ENCODE measurements around the gene GCK.

GCK gene

DNA sequence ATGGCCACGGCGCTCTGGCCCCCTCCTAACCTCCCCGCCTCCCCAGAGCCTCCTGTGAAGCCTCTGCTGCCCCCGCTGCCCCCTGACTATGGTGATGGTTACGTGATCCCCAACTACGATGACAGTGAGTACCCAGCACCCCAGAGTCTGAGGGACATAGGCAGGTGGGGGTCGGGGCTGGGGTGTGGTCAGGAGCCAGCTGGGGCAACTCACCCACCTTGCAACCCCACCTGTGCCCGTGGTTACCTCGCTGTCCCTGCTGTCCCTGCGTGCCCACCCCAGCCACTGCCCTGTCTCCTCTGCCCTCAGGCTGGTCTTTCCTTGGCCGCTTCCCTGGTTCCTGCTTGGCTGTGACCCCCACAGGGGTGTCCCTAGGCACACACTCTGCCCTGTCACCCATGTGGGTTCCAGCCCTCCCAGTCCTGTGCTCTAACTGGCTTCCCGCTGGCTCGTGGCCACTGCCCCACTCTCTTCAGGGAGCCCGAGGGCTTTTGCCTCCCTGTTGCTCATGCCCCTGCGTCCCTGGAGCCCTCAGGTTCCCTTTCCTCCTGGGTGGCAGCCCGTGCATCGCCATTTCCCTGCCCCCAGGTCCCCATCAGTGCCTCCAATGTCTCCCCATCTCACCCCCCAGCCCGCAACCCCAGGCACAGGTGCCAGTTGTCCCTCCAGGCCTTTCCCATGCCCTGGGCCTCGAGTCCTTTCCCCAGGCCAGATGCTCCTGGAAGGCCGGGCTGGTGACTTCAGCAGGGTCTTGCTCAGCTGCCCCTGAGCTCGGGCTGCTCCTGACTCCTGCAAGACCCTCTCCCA is 81.1 kb downstream of the GCK start:
- no peak for DNase-seq (ENCODE audit: low read depth)
- in situ Hi-C loops (cut with HindIII; ENCODE audit: low sequenced_read_pairs): no loop called here
- H3K4me3 ChIP-seq (ENCODE audit: low read depth, low read length): no peak overlapping the region
- TF ChIP-seq, protein P1, sequence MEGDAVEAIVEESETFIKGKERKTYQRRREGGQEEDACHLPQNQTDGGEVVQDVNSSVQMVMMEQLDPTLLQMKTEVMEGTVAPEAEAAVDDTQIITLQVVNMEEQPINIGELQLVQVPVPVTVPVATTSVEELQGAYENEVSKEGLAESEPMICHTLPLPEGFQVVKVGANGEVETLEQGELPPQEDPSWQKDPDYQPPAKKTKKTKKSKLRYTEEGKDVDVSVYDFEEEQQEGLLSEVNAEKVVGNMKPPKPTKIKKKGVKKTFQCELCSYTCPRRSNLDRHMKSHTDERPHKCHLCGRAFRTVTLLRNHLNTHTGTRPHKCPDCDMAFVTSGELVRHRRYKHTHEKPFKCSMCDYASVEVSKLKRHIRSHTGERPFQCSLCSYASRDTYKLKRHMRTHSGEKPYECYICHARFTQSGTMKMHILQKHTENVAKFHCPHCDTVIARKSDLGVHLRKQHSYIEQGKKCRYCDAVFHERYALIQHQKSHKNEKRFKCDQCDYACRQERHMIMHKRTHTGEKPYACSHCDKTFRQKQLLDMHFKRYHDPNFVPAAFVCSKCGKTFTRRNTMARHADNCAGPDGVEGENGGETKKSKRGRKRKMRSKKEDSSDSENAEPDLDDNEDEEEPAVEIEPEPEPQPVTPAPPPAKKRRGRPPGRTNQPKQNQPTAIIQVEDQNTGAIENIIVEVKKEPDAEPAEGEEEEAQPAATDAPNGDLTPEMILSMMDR (IDR thresholded peaks at IDR 0.05; ENCODE audit: low read depth, low read length, missing control alignments): no peak

DNA sequence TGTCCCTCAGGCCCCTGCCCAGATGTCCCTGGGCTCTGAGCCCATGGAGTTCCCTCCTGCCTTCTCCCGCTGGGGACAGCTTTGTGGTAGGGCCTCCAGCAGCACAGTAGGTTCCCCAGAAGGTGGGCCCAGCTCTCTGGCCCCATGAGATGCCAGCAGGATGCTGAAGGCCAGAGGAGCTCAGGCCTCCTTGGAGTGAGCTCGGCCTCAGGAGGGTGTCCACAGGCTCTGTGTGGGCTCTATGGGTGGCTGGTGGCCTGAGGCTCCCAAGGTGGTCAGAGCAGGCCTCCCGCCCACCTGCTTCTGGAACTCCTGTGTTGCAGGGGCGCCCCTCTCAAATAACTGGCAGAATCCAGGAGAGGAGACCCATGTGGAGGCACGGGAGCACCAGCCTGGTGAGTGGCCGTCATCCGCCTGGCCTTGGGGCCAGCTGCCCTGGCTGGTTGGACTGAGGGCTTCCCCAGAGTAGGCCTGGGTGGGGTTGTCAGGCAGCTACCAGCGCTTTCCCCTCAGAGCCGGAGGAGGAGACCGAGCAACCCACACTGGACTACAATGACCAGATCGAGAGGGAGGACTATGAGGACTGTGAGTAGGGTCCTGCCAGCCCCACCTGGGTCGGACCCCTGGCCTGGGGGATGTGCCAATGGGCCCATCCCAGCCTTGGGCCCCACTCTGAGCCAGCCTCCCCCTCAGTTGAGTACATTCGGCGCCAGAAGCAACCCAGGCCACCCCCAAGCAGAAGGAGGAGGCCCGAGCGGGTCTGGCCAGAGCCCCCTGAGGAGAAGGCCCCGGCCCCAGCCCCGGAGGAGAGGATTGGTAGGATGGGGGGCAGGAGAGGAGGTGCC is 81.9 kb downstream of the GCK start:
- TF ChIP-seq, protein P1 (IDR thresholded peaks at IDR 0.05; ENCODE audit: low read depth, low read length, missing control alignments): no peak
- no peak for DNase-seq (ENCODE audit: low read depth)
- in situ Hi-C loops (cut with HindIII; ENCODE audit: low sequenced_read_pairs): no loop called here
- H3K4me3 ChIP-seq (ENCODE audit: low read depth, low read length): no peak overlapping the region

DNA sequence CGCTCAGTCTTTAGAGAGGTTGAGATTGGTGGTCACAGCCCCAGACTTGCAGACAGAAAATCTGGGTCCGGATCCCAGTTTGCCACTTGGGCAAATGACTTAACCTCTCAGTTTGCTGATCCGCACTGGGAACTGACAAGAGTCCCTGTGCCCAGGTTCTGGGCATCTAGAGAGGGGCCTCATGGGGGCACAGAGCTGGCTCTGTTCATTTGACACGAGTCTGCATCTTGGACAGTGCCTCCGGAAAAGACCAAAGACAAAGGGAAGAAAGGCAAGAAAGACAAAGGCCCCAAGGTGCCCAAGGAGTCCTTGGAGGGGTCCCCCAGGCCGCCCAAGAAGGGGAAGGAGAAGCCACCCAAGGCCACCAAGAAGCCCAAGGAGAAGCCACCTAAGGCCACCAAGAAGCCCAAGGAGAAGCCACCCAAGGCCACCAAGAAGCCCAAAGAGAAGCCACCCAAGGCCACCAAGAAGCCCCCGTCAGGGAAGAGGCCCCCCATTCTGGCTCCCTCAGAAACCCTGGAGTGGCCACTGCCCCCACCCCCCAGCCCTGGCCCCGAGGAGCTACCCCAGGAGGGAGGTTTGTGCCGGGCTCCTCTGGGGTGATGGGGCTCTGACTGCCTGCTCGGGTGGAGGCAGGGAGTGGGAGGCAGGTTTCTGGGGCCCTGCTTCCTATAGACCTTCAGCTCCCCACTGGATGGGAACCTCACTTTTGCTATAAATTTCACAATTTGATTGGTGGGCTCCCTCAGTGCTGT is 82.8 kb downstream of the GCK start:
- TF ChIP-seq, protein P1 (IDR thresholded peaks at IDR 0.05; ENCODE audit: low read depth, low read length, missing control alignments): no peak
- DNase-seq (ENCODE audit: low read depth): no peak
- peak overlapping the region; percentile 60 for H3K4me3 ChIP-seq (ENCODE audit: low read depth, low read length)
- in situ Hi-C loops (cut with HindIII; ENCODE audit: low sequenced_read_pairs): no loop called here

DNA sequence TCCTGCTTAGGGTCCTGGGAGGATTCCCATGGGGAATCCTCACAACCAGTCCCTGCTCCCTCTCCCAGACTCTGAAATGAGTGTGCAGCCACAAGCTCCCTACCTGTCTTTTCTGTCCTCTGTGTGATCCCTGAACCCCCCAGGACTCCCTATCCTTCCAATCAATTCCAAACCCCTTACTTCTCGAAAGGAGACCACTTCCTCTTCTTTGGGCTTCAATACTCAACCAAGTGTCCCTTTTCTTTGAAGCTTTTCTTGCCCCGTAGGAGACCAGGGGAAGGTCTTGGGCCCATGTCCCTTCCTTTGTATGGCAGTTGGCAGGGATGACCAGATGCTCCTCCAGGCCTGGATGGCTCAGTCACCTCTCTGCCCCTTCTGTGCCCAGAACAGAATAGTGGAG is 83.4 kb downstream of the GCK start:
- in situ Hi-C loops (cut with HindIII; ENCODE audit: low sequenced_read_pairs): no loop called here
- H3K4me3 ChIP-seq (ENCODE audit: low read depth, low read length): peak overlapping the region; percentile 60
- TF ChIP-seq, protein P1 (IDR thresholded peaks at IDR 0.05; ENCODE audit: low read depth, low read length, missing control alignments): no peak
- no peak for DNase-seq (ENCODE audit: low read depth)

DNA sequence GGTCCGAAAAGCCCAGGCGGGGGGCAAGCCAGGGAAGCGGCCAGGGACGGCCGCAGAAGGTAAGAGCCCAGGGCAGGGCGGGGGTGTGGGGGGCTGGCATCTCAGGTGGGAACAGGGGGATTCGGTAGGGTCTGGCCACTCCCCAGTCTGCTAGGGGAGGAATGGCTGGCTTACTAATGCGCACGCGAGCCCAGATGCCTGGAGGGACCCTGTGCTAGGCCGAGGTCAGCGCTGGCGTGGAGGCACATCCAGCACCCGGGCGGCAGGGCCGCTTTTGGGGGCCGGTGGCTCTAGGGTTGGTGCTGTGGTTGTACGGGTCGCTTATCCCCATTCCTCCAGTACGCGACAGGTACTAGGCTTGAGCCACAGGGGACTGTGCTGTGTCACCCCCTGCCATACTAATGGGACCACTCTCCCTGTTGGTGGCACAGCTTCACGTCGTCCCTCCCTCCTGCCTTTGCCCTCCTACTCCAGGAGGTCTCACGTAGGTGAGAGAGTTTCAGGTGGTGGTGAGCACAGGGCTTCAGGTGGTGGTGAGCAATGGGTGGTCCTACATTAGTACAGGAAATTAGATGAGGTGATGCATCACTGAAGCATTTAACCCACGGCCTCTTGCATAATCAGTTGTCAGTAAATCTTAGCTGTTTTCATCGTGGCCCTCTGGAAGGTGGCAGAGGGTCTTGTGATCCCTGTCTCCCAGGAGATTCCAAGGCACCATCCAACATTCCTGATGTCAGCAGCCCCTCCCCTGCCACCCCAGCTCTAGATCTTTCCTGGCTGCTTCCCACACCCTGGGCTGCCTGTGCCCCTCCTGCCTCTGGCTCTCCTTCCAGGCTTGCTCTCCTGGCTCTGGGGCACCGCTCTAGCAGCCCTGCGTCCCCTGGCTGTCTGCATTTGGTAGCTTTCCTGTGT is 84.1 kb downstream of the GCK start:
- peak overlapping the region; percentile 60 for H3K4me3 ChIP-seq (ENCODE audit: low read depth, low read length)
- in situ Hi-C loops (cut with HindIII; ENCODE audit: low sequenced_read_pairs): no loop called here
- TF ChIP-seq, protein P1 (IDR thresholded peaks at IDR 0.05; ENCODE audit: low read depth, low read length, missing control alignments): no peak
- DNase-seq (ENCODE audit: low read depth): no peak

Measured in astrocyte of the cerebellum (primary cell).